ENCODE results near the gene ASIC1.

- TF ChIP-seq POLR2A (IDR thresholded peaks at IDR 0.05) (no peak), POLR2AphosphoS5 (IDR thresholded peaks at IDR 0.05) (no peak), CTCF (IDR thresholded peaks at IDR 0.05) (no peak), EP300 (IDR thresholded peaks at IDR 0.05) (no peak)
These were observed 2.2 kb downstream of the ASIC1 start for GRCh38 chr12:50059440-50060119.
